Measurements from ENCODE around the gene POLR1G.

- TF ChIP-seq GATA3 (IDR thresholded peaks at IDR 0.05; ENCODE audit: low read depth, low read length), result no peak
- no peak for TF ChIP-seq GATA2 (IDR thresholded peaks at IDR 0.05; ENCODE audit: low read depth, low read length)
Observed at GRCh38 chr19:45440873-45441654, 34.6 kb downstream of the POLR1G start.

Measured in SH-SY5Y (cell line).